Body of pancreas (tissue), 4 donors: Measurements from ENCODE around the gene KCNQ4. TPM values are rescaled to one million over a fixed set of nuclear protein-coding genes. Genes with fewer than 3 reads are reported as not detected.

ENCODE experiments used
- ATAC-seq: fragments of 150-250 bp; one replicate; pipeline ENCODE4 v1.9.1; 2016
- DNase-seq, 4 donors: peaks; one replicate each; pipeline ENCODE4 v3.0.0-alpha.2; 2019
- H3K27ac ChIP-seq, 4 donors: fragments of 200-600 bp; sonication (generic); 1 replicate in 3 of 4; 2 replicates in 1 of 4; pipeline versions ENCODE4 v1.5.1 to v1.6.1; 2016 to 2019; ENCODE audit warnings: mild to moderate bottlenecking in 1 of 4, mixed read lengths in 1 of 4, moderate library complexity in 1 of 4
- H3K27me3 ChIP-seq, 2 donors: fragments of 200-600 bp; sonication (generic); one replicate each; pipeline ENCODE4 v1.6.0; 2016; ENCODE audit warnings: mild to moderate bottlenecking in 1 of 2
- H3K36me3 ChIP-seq, 2 donors: fragments of 200-600 bp; sonication (generic); replicated peaks in 1 of 2; 2 replicates each; pipeline ENCODE4 v1.5.1; 2016; ENCODE audit warnings: low read depth in 2 of 2; ENCODE audit not compliant: insufficient read depth in 1 of 2
- H3K4me1 ChIP-seq: fragments of 200-600 bp; sonication (generic); one replicate; pipeline ENCODE4 v1.6.0; 2016
- H3K4me3 ChIP-seq, 2 donors: fragments of 200-600 bp; sonication (generic); 1 replicate in 1 of 2; 2 replicates in 1 of 2; pipeline ENCODE4 v1.5.1; 2016 to 2019
- H3K9me3 ChIP-seq, 3 donors: fragments of 200-600 bp; sonication (generic); 1 replicate in 2 of 3; 2 replicates in 1 of 3; pipeline ENCODE4 v1.5.1; 2016
- POLR2A ChIP-seq, 3 donors: fragments of 450-650 bp; IDR thresholded peaks; one replicate each; pipeline ENCODE4 v1.6.1; 2016; ENCODE audit warnings: antibody characterized with exemption in 3 of 3, mild to moderate bottlenecking in 2 of 3
- WGBS, 2 donors: methylation state at CpG; one replicate each; pipeline ENCODE4 v1.1.5; 2017; 5-methylcytosine and 5-hydroxymethylcytosine counted together
- intact Hi-C: fragments of 100-400 bp; cut with DNase I; formaldehyde crosslinking; loops from one replicate; pipeline ENCODE4 v1.15.1; 2023
- total RNA-seq, 2 donors: library from RNA; depleted of rRNA; stranded (reverse); fragments of >200 nt; gene quantifications; one replicate each; pipeline ENCODE4 v1.1.0, GENCODE V29; 2016
- TF ChIP-seq, protein P1 (sequence below), 7 experiments: fragments of 450-650 bp in 4 of 7; fragments of 200-600 bp in 3 of 7; sonication (generic) in 3 of 7; IDR thresholded peaks; one replicate each; pipeline ENCODE4 v1.5.1; 2016 to 2019; ENCODE audit warnings: antibody characterized with exemption in 7 of 7

The KCNQ4 gene
- total RNA-seq, 2 donors from 2014 or later = 1.8 to 4.0 TPM

DNA sequence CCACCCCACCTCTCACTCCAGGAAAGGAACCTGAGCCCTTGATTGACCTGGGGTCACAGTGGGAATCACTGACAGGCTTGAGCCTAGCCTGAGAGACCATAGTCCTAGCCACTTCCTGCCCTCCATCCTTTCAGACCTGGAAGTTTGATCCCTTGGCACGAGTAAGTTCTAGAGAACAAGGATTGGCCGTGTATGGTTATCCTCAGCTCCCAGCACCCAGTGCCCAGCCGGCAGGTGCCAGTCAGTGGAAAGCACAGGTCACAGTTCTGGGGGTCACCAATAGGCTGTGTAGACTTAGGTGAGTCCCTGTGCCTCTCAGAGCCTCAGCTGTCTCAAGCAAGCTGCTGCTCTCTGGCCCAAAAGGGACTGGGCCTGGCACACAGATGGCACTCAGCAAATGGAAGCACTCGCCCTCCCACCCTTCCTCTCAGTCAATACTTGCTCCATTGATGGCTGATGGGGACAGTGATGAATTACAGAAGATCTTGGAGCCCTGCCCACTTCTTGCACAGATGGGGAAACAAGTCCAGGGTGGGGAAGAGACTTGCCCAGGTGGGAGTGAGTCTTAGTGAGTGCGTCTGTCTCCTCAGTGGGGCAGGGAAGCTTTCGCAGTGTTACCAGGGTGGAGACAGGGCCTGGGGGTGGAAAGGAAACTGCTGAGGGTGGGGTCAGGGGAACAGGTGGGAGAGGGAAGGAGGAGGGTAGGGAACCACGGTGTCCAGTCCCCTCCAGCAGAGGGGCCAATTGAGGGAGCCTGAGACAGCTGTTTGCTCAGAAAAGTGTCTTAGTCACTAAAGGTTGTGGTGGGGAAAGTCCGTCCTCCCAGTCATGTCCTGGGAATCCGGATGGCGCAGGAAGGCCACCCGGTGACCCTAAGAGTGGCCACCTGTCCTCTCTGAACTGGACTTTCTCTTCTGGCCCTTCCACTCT is 2.6 kb upstream of the KCNQ4 start:
- H3K9me3 ChIP-seq = no peaks in the 10 kb centered on the region
- no peaks in the 10 kb centered on the region for H3K36me3 ChIP-seq
- ATAC-seq (no peak), DNase-seq (no peak)
- WGBS, 2 donors = 70 to 77% methylated on average over 10 to 11 of the region's 11 CpGs
- no peak overlapping the region for H3K27ac ChIP-seq
- intact Hi-C loops = no loop called here
- TF ChIP-seq, protein P1, sequence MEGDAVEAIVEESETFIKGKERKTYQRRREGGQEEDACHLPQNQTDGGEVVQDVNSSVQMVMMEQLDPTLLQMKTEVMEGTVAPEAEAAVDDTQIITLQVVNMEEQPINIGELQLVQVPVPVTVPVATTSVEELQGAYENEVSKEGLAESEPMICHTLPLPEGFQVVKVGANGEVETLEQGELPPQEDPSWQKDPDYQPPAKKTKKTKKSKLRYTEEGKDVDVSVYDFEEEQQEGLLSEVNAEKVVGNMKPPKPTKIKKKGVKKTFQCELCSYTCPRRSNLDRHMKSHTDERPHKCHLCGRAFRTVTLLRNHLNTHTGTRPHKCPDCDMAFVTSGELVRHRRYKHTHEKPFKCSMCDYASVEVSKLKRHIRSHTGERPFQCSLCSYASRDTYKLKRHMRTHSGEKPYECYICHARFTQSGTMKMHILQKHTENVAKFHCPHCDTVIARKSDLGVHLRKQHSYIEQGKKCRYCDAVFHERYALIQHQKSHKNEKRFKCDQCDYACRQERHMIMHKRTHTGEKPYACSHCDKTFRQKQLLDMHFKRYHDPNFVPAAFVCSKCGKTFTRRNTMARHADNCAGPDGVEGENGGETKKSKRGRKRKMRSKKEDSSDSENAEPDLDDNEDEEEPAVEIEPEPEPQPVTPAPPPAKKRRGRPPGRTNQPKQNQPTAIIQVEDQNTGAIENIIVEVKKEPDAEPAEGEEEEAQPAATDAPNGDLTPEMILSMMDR (IDR thresholded peaks at IDR 0.05) = no peak
- no peak for TF ChIP-seq POLR2A (IDR thresholded peaks at IDR 0.05)
- H3K27me3 ChIP-seq = no peaks in the 10 kb centered on the region
- peaks cover 12% of the 10 kb centered on the region for H3K4me1 ChIP-seq
- H3K4me3 ChIP-seq = no peak overlapping the region

DNA sequence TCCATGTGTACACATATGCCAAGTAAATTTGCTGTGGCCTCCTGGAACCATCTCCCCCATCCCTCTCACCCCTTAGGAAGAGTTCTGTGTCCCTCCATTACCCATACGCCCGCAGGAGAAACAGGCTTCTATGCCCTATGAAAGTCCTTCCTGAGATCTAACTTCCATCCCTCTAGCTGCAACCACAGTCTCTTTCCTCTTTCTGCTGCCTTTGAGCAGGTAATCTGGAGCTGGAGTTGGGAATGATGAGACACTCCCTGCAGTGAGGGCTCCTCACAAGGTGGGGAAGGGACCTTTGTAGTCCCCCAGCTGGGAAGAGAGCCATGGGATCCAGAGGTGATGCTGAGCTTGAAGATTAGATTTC is 2.0 kb upstream of the KCNQ4 start:
- 91 to 92% methylated on average over 2 of the region's 2 CpGs for WGBS, 2 donors
- DNase-seq = no peak
- Histone ChIP-seq H3K36me3 (no peaks in the 10 kb centered on the region), H3K27me3 (no peaks in the 10 kb centered on the region), H3K4me3 (no peak overlapping the region), H3K4me1 (peaks cover 12% of the 10 kb centered on the region), H3K27ac (no peak overlapping the region), H3K9me3 (no peaks in the 10 kb centered on the region)
- TF ChIP-seq POLR2A (IDR thresholded peaks at IDR 0.05) = no peak
- TF ChIP-seq, protein P1 (IDR thresholded peaks at IDR 0.05) = no peak
- intact Hi-C loops = no loop called here
- ATAC-seq = no peak

DNA sequence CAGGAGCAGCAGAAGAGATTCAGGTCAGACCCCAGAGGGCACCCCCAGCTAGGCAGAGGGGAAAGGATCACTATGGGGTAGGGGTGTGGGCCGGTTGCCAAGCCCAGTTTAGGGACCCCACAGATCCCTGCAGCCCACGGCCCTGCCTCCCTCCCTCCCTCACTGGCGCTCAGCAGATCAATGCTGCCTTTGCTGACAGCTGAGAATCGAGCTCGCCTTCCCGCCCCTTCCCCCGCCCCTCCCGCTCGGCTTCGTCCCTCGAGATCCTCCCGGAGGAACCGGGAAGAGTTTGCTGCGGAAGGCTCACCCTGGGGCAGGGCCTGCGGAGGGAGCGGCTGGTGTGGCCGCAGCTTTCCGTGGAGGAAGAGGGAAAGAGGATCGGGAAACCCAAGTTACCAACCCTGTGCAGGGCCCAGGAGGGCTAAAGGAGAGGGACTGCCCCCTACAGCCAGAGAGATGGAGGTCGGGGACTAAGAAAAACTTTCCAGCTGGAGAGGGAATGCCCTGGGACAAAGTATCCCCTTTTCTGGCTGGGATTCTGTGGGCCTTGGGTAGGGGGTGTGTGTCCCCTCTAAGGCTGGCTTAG is 1.1 kb upstream of the KCNQ4 start:
- H3K4me1 ChIP-seq = peaks cover 12% of the 10 kb centered on the region
- ATAC-seq (peak; percentile 7), DNase-seq (peak in 3 of 4 donors; percentile 20 to 36 (median 33))
- TF ChIP-seq, protein P1 (IDR thresholded peaks at IDR 0.05) = no peak
- no peak for TF ChIP-seq POLR2A (IDR thresholded peaks at IDR 0.05)
- H3K9me3 ChIP-seq = no peaks in the 10 kb centered on the region
- H3K4me3 ChIP-seq = no peak overlapping the region
- H3K36me3 ChIP-seq = no peaks in the 10 kb centered on the region
- H3K27ac ChIP-seq = no peak overlapping the region
- no peaks in the 10 kb centered on the region for H3K27me3 ChIP-seq
- intact Hi-C loops = no loop called here
- WGBS, 2 donors = 2 to 11% methylated on average over 6 to 20 of the region's 20 CpGs

DNA sequence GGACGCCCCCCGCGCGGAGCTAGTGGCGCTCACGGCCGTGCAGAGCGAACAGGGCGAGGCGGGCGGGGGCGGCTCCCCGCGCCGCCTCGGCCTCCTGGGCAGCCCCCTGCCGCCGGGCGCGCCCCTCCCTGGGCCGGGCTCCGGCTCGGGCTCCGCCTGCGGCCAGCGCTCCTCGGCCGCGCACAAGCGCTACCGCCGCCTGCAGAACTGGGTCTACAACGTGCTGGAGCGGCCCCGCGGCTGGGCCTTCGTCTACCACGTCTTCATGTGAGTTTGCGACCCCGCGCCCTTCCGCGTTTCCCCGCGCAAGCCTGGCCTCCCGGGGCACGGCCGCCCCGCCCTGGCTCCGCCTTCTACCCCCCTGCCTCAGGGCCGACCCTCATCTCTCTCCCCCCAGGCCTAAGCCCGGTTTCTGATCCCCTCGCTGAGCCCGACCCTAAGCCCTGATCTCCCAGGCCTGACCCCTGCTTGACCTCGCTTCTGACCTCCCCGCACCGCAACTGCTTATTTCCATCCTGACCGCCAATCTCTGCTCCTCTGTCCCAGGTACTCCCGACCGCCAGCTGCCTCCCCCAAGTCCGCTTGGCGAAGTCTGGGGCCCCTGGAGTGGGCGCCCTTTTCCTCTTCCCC is 669 bp downstream of the KCNQ4 start:
- intact Hi-C loops = no loop called here
- H3K27ac ChIP-seq = peak overlapping the region in 1 of 4 donors; percentile 43
- no peaks in the 10 kb centered on the region for H3K9me3 ChIP-seq
- no peak overlapping the region for H3K4me3 ChIP-seq
- TF ChIP-seq, protein P1 (IDR thresholded peaks at IDR 0.05) = no peak
- TF ChIP-seq POLR2A (IDR thresholded peaks at IDR 0.05) = no peak
- peak in 1 of 4 donors; percentile 34 for DNase-seq
- no peaks in the 10 kb centered on the region for H3K27me3 ChIP-seq
- ATAC-seq = peak; percentile 23
- H3K36me3 ChIP-seq = no peaks in the 10 kb centered on the region
- 35 to 61% methylated on average over 29 to 33 of the region's 63 CpGs for WGBS, 2 donors
- H3K4me1 ChIP-seq = peaks cover 12% of the 10 kb centered on the region
